GM18508 (cell line): ENCODE measurements around the gene HEMK1.

ENCODE experiments used
- ATAC-seq: cut with Tn5 transposase; IDR thresholded peaks from one replicate; pipeline ENCODE4 v1.9.1; 2021; ENCODE audit warnings: moderate number of reproducible peaks; ENCODE audit not compliant: insufficient read depth, unreplicated experiment

Gene HEMK1

GRCh38 chr3:50568947-50569749, at the start of gene HEMK1:
Gene HEMK1 (plus strand): TSS chr3:50569522. CDS start chr3:50571105, 1,583 bp downstream.
- peak; percentile 41 for ATAC-seq

GRCh38 chr3:50520849-50521248, 48.5 kb upstream of the HEMK1 start:
- ATAC-seq = no peak

GRCh38 chr3:50521572-50521971, 47.8 kb upstream of the HEMK1 start:
- ATAC-seq = no peak

- no peak for ATAC-seq
Measured at GRCh38 chr3:50523279-50523811, 46.0 kb upstream of the HEMK1 start.

- no peak for ATAC-seq
Measured at GRCh38 chr3:50524746-50525145, 44.6 kb upstream of the HEMK1 start.

- ATAC-seq = no peak
Measured at GRCh38 chr3:50525191-50525910, 44.0 kb upstream of the HEMK1 start.

GRCh38 chr3:50525987-50526386, 43.3 kb upstream of the HEMK1 start:
- no peak for ATAC-seq

- ATAC-seq = no peak
Measured at GRCh38 chr3:50530001-50530970, 39.0 kb upstream of the HEMK1 start.

GRCh38 chr3:50531201-50531600, 38.1 kb upstream of the HEMK1 start:
- no peak for ATAC-seq

- ATAC-seq = no peak
Measured at GRCh38 chr3:50532062-50532705, 37.1 kb upstream of the HEMK1 start.

- no peak for ATAC-seq
Measured at GRCh38 chr3:50533316-50533715, 36.0 kb upstream of the HEMK1 start.

- ATAC-seq = no peak
Measured at GRCh38 chr3:50533807-50534461, 35.4 kb upstream of the HEMK1 start.

GRCh38 chr3:50534681-50535330, 34.5 kb upstream of the HEMK1 start:
- ATAC-seq = no peak

GRCh38 chr3:50536471-50537180, 32.7 kb upstream of the HEMK1 start:
- no peak for ATAC-seq

GRCh38 chr3:50537421-50538129, 31.7 kb upstream of the HEMK1 start:
- ATAC-seq = no peak

- no peak for ATAC-seq
Measured at GRCh38 chr3:50539356-50540286, 29.7 kb upstream of the HEMK1 start.
